HG02852 (cell line): ENCODE measurements around the gene CCK.
A peak's percentile ranks its signal among the peaks of the same experiment; 100 is the strongest.
"Not testable (repeated sequence)": the region's sequence is repeated elsewhere in the genome, so short reads cannot be mapped to it uniquely, and the experiment has no call there.

ENCODE experiments used
- ATAC-seq: cut with Tn5 transposase; IDR thresholded peaks from one replicate; pipeline ENCODE4 v1.9.1; 2021; ENCODE audit warnings: mild to moderate bottlenecking, moderate library complexity; ENCODE audit not compliant: unreplicated experiment

CCK gene

GRCh38 chr3:42266085-42266484, at the start of gene CCK:
Gene CCK (minus strand): TSS chr3:42266185. CDS start chr3:42263630, 2,555 bp downstream.
- no peak for ATAC-seq

- no peak for ATAC-seq
Measured at GRCh38 chr3:42314411-42314810, 48.4 kb upstream of the CCK start.

- no peak for ATAC-seq
Measured at GRCh38 chr3:42308651-42309050, 42.7 kb upstream of the CCK start.

GRCh38 chr3:42306499-42306898, 40.5 kb upstream of the CCK start:
- ATAC-seq = no peak

GRCh38 chr3:42302924-42303634, 37.1 kb upstream of the CCK start:
- no peak for ATAC-seq

GRCh38 chr3:42301446-42302175, 35.6 kb upstream of the CCK start:
- no peak for ATAC-seq

GRCh38 chr3:42300778-42301177, 34.8 kb upstream of the CCK start:
- no peak for ATAC-seq

- ATAC-seq = no peak
Measured at GRCh38 chr3:42300013-42300412, 34.0 kb upstream of the CCK start.

GRCh38 chr3:42298259-42298658, 32.3 kb upstream of the CCK start:
- no peak for ATAC-seq

GRCh38 chr3:42292009-42292408, 26.0 kb upstream of the CCK start:
- ATAC-seq = no peak

GRCh38 chr3:42290966-42291714, 25.2 kb upstream of the CCK start:
- ATAC-seq = peak; percentile 56

GRCh38 chr3:42289026-42289425, 23.0 kb upstream of the CCK start:
- ATAC-seq = no peak

- no peak for ATAC-seq
Measured at GRCh38 chr3:42288385-42288784, 22.4 kb upstream of the CCK start.

- not testable (repeated sequence) for ATAC-seq
Measured at GRCh38 chr3:42287423-42287822, 21.4 kb upstream of the CCK start.

GRCh38 chr3:42277676-42278075, 11.7 kb upstream of the CCK start:
- ATAC-seq = no peak

- ATAC-seq = peak; percentile 94
Measured at GRCh38 chr3:42276141-42277132, 10.5 kb upstream of the CCK start.

- ATAC-seq = no peak
Measured at GRCh38 chr3:42275217-42275616, 9.2 kb upstream of the CCK start.

GRCh38 chr3:42274266-42274665, 8.3 kb upstream of the CCK start:
- no peak for ATAC-seq

GRCh38 chr3:42273361-42273760, 7.4 kb upstream of the CCK start:
- ATAC-seq = no peak

- no peak for ATAC-seq
Measured at GRCh38 chr3:42271786-42272185, 5.8 kb upstream of the CCK start.

- no peak for ATAC-seq
Measured at GRCh38 chr3:42270561-42270960, 4.6 kb upstream of the CCK start.
